ENCODE measurements around the gene SKIL. TPM values are rescaled to one million over a fixed set of nuclear protein-coding genes. Genes with fewer than 3 reads are reported as not detected.
A peak's percentile ranks its signal among the peaks of the same experiment; 100 is the strongest.

SKIL gene
- total RNA-seq, 2 donors from 2014 or later, result 77.2 to 101 TPM

- DNase-seq (ENCODE audit: low spot score), result no peak
- intact Hi-C loops (cut with DNase I), result no loop called here
These were observed 14.8 kb downstream of the SKIL start for GRCh38 chr3:170372190-170372879.

- no peak for DNase-seq (ENCODE audit: low spot score)
- intact Hi-C loops (cut with DNase I), result no loop called here
These were observed 26.1 kb downstream of the SKIL start for GRCh38 chr3:170383567-170383966.

GRCh38 chr3:170386468-170386867 is 29.0 kb downstream of the SKIL start:
- intact Hi-C loops (cut with DNase I), result loop anchor here in 1 of 2 donors (5.0 kb wide), 1 partner anchor 996 kb away; no protein-coding TSS in a partner anchor
- DNase-seq (ENCODE audit: low spot score), result no peak

- intact Hi-C loops (cut with DNase I), result loop anchor here in 1 of 2 donors (5.0 kb wide), 1 partner anchor 994 kb away; no protein-coding TSS in a partner anchor
These were observed 30.4 kb downstream of the SKIL start for GRCh38 chr3:170387950-170388349.

DNA sequence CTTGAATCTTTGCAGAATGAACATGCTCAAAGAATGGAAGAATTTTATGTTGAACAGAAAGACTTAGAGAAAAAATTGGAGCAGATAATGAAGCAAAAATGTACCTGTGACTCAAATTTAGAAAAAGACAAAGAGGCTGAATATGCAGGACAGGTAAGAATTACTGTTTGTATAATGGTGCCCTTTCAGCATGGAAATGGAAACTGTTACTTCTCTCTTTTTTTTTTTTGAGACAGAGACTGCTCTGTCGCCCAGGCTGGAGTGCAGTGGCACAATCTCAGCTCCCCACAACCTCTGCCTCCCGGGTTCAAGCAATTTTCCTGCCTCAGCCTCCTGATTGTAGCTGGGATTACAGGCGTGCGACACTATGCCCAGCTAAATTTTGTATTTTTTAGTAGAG is 33.6 kb downstream of the SKIL start:
- intact Hi-C loops (cut with DNase I), result no loop called here
- no peak for DNase-seq (ENCODE audit: low spot score)

More at GRCh38 chr3:170387950-170388349, 30.4 kb downstream of the SKIL start:
- DNase-seq (ENCODE audit: low spot score), result no peak

DNA sequence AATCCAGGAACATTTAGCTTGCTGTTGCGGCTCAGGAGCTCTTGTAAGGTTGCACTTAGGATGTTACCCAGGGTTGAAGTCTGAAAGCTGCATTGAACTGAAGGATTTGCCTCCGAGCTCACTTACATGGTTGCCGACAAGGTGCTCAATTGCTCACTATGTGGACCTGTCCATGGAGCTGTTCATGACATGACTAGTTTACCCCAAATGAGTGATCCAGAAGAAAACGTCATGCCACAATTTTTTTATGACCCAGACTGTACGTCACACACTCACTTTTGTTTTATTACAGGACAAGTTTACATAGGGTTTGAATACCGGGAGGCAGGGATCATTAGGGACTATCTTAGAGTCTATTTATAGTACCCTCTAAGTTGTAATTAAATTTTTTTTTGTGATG is 40.2 kb downstream of the SKIL start:
- intact Hi-C loops (cut with DNase I), result no loop called here
- no peak for DNase-seq (ENCODE audit: low spot score)

DNA sequence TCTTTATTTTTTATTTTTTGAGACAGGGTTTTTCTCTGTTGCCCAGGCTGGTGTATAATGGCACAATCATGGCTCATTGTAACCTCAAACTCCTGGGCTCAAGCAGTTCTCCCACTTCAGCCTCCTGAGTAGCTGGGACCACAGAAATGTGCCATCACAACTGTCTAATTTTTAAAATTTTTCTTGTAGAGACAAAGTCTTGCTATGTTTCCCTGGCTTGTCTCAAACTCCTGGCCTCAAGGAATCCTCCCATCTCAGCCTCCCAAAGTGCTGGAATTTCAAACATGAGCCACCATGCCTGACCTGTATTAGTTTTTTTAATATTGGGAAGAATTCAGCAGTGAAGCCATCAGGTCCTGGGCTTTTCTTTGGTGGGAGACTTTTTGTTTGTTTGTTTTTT is 47.6 kb downstream of the SKIL start:
- no peak for DNase-seq (ENCODE audit: low spot score)

GRCh38 chr3:170410428-170411029 is 53.0 kb downstream of the SKIL start:
- no peak for DNase-seq (ENCODE audit: low spot score)
- intact Hi-C loops (cut with DNase I), result loop anchor here in 1 of 2 donors (5.0 kb wide), 1 partner anchor 402 kb away; no protein-coding TSS in a partner anchor

More for the DNA sequence above, 47.6 kb downstream of the SKIL start:
- intact Hi-C loops (cut with DNase I), result loop anchor here in 1 of 2 donors (10.0 kb wide), 1 partner anchor 90 kb away; no protein-coding TSS in a partner anchor

DNA sequence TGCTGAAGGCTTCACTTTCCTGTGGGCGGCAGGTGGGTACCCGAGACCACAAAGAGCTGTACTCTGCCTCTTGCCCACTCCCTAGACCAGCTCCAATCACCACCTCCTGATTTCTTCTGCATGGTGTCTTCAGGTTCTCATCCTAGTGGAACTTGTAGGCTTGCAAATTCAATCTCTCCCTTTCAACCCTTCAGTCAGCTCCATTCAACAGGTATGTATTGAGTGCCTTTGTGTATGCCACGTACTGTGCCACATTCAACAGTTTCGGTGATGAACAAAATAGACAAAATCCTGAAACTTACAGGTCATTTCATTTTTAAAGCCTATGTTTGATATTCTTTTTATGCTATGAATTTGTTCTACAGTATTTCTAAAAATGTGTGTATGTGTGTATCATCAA is 55.8 kb downstream of the SKIL start:
- DNase-seq (ENCODE audit: low spot score), result no peak
- intact Hi-C loops (cut with DNase I), result loop anchor here in 1 of 2 donors (5.0 kb wide), 1 partner anchor 399 kb away; no protein-coding TSS in a partner anchor

DNA sequence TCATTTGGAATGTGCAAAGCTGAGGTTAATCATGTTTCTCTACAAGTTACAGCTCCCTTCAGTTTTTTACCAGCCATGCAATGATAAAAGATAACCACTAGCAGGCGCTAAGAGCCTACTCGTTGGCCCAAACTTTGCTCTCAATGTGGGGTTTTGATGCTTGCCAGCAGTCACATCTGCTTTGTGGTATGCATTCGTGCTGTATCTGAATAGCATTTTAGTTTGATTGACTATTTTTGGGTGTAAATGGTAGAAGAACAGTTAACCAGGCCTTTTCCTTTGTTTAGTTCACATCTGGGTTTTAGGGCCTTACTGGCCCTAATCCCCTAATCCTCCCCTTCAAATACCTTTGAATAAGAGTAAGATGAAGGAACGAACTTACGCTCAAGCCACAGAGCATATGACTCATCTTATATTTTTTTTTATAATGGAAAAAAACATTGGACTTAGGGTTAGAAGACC is 56.7 kb downstream of the SKIL start:
- intact Hi-C loops (cut with DNase I), result loop anchor here in 1 of 2 donors (5.0 kb wide), 1 partner anchor 398 kb away; no protein-coding TSS in a partner anchor
- no peak for DNase-seq (ENCODE audit: low spot score)

GRCh38 chr3:170417090-170417489 is 59.6 kb downstream of the SKIL start:
- intact Hi-C loops (cut with DNase I), result loop anchor here in 1 of 2 donors (5.0 kb wide), 1 partner anchor 395 kb away; no protein-coding TSS in a partner anchor
- DNase-seq (ENCODE audit: low spot score), result no peak

- intact Hi-C loops (cut with DNase I), result loop anchor here in 1 of 2 donors (5.0 kb wide), 1 partner anchor 394 kb away; no protein-coding TSS in a partner anchor
- DNase-seq (ENCODE audit: low spot score), result peak; percentile 84
These were observed 61.2 kb downstream of the SKIL start, which contains the start of gene CLDN11 for GRCh38 chr3:170418422-170419398. CLDN11 (plus strand) TSS chr3:170418868; CDS start chr3:170419067, 199 bp downstream.

DNA sequence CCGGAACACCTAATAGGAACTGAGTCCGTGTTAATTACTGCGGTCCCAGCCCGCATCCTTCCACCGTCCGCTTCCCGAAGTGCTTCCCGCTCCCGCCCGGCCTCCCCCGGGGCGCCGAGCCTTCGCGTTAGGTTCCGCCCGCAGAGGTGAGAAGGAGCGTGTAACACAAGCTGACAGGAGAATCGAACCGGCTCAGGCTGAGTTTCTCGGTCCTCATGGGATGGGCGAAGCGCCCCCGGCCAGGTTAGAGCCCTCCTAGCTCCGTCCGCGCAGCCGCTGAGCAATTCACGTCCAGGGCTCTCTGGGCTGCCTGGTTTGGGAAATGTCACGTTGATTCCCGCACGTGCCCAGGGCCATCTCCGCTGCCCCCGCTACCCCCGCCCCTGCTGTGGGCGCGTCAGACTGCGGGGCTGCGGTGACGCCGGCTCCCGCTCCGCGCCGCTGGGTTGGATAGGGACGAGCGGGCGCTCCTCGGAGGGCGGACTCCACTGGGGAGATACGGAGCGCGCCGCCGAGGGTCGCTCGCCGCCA is 62.1 kb downstream of the SKIL start:
- intact Hi-C loops (cut with DNase I), result loop anchor here in 1 of 2 donors (5.0 kb wide), 1 partner anchor 393 kb away; no protein-coding TSS in a partner anchor
- peak; percentile 84 for DNase-seq (ENCODE audit: low spot score)

GRCh38 chr3:170420307-170420821 is 62.8 kb downstream of the SKIL start:
- intact Hi-C loops (cut with DNase I), result no loop called here

DNA sequence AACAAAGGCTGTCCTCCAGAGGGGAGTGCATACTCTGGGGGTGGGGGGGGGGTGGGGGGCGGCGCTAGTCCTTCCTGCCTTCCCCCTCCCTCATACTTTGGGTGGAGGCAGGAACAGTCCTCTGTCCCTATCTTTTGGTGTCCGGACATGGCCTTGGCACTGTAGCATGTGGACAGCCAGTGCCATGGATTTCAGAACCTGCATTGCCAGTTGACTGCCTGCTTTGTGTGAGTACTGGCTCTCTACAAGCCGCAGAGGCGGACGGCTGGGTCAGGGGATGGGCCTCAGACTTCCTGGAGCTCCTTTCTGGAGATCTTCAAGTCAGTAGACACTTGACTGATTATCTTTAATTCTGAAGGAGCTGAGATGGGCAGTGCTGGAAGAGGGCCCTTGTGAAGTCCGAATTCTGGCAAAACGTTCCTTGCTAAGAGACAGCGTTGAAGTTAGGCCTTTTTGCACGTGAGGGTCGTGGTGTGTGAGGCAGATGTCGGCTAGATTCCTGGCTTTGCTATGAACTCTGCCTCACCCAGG is 63.7 kb downstream of the SKIL start:
- DNase-seq (ENCODE audit: low spot score), result no peak
- intact Hi-C loops (cut with DNase I), result no loop called here

More at GRCh38 chr3:170420307-170420821, 62.8 kb downstream of the SKIL start:
- no peak for DNase-seq (ENCODE audit: low spot score)

DNA sequence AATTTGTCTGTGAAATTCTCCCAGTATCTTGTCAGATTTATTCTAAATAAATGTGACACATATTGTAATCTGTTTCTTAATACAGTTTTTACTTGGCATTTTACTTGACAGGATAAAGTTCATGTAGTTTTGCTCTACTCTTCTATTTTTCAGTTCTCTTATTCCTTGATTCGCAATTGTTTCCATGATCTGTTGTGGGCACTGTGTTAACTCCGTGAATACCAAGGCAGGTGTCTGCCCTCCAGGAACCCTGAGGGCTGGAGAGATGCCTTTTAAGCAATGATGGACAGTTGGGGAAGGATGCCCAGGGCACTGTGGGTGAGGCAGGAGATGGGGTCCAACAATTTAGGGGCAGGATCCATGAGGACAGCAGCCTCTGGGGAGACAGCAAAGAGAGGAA is 64.2 kb downstream of the SKIL start:
- DNase-seq (ENCODE audit: low spot score), result no peak
- intact Hi-C loops (cut with DNase I), result no loop called here

- intact Hi-C loops (cut with DNase I), result no loop called here
- DNase-seq (ENCODE audit: low spot score), result no peak
These were observed 65.6 kb downstream of the SKIL start for GRCh38 chr3:170423001-170423615.

DNA sequence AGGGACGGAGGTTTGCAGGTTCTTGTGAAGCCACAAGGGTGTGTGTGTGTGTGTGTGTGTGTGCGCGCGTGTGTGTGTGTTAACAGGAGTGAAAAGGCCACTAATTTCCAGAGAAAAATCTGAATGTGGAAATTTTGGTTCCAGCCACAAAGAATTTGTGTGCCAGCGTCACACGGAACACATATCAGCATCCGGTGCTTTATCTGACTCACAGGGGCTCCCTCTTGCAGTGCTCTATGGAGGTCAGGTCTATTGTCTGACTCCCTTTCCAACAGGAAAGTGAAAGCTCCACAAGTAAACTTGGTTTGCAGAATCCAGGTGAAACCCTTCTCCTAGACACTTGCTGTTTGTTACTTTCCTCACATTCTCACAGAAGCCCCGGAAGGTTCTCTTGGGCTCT is 67.4 kb downstream of the SKIL start:
- intact Hi-C loops (cut with DNase I), result no loop called here
- DNase-seq (ENCODE audit: low spot score), result no peak
